GM19468 (cell line): ENCODE measurements around the gene AP2B1.

Experiments used
- ATAC-seq: cut with Tn5 transposase; IDR thresholded peaks from one replicate; pipeline ENCODE4 v1.9.1; 2021; ENCODE audit warnings: mild to moderate bottlenecking, moderate library complexity, moderate number of reproducible peaks; ENCODE audit not compliant: unreplicated experiment; ENCODE audit errors: extremely low read depth

The AP2B1 gene

DNA sequence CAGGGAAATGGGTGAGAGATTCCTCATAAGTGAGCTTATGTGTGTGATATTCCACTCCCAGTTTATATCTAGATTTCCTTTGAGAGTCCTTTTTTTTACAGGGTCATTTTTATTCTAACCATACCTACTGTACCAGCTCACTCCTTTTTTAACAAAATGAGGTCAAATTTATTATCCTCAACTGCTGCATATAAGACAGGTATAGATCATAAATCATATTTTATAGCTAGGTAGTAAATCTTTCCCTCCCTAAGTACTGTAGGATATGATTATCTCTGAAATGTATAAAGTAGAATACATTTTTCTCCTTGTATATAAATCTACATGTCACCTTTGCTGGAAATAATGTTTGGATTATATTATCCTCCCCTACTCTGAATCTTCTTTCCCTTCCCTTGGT is 31.5 kb downstream of the AP2B1 start:
- no peak for ATAC-seq

GRCh38 chr17:35621768-35622167 is 34.6 kb downstream of the AP2B1 start:
- ATAC-seq, result no peak

- no peak for ATAC-seq
These were observed 40.3 kb downstream of the AP2B1 start for GRCh38 chr17:35627417-35627816.

DNA sequence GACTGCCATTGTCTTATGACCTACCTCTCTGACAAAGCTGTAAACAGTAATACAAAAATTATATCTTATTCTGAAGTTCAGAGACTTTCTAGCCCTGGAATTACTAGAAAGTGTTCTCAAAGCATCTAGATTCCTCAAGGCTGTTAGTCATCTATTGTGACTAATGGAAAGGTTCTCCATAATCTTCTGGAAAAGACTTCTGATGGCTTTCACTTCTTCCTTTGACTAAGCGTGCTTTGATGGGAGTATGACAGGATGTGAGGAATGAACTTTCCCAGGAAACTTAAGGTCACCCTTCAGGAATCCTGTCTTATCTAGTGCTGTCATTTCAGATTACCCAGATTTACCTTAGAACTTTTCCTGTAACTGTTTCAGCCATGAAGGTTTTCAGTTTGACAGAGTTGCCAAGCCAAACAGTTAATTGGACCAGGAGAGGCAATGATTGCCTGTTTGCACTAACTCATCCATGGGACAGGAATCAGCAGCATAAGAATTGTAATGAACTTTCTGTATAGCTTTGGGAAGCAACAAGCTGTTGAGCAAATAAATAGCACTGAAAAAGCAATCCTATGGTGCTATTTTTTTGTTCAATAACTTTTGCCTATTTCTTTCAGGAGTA is 43.5 kb downstream of the AP2B1 start:
- no peak for ATAC-seq

- no peak for ATAC-seq
These were observed 53.9 kb downstream of the AP2B1 start for GRCh38 chr17:35641032-35641431.

DNA sequence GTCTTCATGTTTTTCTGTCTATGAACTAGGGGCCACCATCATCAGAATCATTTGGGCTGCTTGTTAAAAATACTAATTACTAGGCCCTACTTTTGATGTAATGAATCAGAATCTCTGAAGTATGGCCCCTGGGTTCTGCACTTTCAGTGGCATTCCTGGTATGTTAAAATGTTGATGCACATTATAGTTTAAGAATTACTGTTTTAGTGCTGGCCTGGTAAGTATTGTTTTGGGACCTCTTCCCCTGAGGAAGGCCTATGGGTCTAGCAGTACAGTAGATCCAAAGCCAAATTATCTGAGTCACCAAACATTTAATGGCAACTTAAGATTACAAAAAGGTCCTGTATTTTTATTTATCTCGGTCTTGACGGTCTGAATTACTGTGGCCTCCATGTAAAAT is 58.8 kb downstream of the AP2B1 start:
- no peak for ATAC-seq

DNA sequence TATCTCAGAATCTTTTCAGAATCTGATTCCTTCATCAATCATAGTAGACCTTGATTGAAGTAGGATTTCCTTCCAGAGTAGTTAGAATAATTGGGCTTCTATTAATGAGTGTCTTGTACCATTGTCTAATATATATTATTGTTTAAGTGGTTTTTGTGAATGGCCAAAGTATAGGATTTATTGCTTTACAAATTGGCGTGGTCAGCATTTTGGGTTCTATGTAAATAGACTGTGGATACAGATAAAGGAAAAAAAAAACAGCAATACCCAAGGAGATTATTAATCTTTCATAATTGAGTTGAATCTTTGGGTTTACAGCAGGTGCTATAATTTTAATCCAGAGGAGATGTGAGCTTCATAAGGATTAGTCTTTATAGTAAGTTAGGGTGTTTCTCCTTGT is 64.3 kb downstream of the AP2B1 start:
- no peak for ATAC-seq

GRCh38 chr17:35653619-35654361 is 66.7 kb downstream of the AP2B1 start:
- ATAC-seq, result no peak

DNA sequence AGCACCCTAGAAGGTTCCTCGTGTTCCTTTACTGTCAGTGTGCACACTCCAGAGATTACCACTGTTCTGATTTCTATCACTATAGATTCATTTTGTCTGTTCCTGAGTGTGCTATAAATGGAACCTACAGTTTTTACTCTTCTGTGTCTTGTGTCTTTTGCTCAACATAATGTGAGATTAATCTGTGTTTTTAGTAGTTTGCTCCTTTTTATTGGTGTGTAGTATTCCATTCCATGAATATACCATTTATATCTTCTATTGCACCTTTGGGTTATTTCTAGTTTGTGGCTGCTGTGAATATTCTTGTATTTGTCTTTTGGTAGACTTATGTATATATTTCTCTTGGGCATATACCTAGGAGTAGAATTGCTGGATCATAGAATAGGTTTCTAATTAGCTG is 68.2 kb downstream of the AP2B1 start:
- no peak for ATAC-seq

- no peak for ATAC-seq
These were observed 73.8 kb downstream of the AP2B1 start for GRCh38 chr17:35660902-35661301.

GRCh38 chr17:35664685-35665084 is 77.6 kb downstream of the AP2B1 start:
- no peak for ATAC-seq

- no peak for ATAC-seq
These were observed 78.5 kb downstream of the AP2B1 start for GRCh38 chr17:35665662-35666061.

- ATAC-seq, result no peak
These were observed 78.9 kb downstream of the AP2B1 start for GRCh38 chr17:35666070-35666469.

DNA sequence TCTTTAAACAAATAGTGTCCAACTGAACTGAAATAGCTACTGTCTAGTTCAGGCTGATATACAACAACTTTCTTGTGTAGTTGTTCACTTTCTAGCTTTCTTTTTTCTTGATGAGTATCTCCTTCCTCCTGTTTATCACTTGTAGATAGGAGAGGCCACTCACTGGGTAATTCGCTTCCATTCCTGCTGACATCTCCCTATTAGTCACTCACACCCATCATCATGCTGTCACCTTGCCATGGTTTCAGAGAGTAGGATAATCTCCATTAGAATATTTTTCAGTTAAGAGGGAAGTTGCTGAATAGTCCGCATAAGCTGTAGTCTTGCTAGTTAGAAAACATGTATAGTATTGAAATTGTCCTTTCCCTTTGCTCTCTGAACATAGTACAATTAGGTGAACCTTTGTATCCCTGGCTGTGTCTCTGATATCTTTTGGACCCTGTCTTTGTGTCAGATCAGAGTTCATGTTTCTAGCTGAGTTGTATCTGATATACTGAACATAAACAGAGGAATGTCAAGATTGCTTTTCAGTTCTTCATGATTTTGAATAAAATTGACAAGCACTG is 79.9 kb downstream of the AP2B1 start:
- no peak for ATAC-seq

DNA sequence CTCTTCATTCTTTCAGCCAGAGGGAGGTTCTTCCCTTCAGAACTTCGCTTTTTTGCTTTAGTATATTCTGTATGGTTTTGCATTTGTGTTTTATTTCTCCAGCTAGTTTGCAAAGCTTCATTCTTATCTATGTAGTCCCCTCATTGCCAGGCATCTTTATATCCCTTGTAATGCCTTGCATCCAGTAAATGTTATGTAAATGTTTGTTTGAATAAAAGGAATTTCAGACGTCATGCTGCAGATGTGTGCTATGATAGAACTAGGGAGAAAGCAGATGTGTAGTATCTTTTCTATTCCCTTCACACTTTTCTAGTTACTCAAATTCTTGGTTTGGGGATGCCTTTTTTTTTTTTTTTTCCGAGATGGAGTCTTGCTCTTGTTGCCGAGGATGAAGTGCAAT is 81.7 kb downstream of the AP2B1 start:
- no peak for ATAC-seq

DNA sequence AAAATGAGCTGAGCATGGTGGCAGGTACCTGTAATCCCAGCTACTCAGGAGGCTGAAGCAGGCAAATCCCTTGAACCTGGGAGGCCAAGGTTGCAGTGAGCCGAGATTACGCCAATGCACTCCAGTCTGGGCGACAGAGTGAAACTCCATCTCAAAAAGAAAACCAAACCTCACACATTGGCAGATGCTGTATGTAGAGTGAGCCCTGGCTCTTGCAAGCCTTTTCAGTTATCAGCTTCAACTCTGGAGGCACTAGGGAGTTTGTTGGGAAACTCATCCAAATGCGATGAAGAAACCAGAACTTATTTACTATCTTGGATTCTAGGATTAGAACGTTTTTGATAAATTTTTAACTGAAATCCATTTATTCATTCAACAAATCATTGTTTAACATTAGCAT is 87.4 kb downstream of the AP2B1 start:
- no peak for ATAC-seq

DNA sequence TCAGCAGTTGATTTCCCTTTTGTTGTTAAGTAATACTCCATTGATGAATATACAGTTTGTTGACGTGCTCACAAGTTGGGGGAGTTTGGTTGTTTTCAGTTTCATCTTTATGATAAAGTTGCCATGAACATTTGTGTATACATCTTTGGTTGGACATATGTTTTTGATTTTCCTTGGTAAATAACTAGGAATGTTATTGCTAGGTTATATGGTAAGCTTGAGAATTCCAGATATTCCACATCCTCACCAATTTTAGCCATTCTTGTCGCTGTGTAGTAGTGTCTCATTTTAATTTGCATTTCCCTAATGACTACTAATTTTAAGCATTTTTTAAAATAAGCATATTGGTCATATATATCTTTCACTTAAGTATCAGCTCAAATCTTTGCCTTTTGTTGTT is 89.3 kb downstream of the AP2B1 start:
- no peak for ATAC-seq

DNA sequence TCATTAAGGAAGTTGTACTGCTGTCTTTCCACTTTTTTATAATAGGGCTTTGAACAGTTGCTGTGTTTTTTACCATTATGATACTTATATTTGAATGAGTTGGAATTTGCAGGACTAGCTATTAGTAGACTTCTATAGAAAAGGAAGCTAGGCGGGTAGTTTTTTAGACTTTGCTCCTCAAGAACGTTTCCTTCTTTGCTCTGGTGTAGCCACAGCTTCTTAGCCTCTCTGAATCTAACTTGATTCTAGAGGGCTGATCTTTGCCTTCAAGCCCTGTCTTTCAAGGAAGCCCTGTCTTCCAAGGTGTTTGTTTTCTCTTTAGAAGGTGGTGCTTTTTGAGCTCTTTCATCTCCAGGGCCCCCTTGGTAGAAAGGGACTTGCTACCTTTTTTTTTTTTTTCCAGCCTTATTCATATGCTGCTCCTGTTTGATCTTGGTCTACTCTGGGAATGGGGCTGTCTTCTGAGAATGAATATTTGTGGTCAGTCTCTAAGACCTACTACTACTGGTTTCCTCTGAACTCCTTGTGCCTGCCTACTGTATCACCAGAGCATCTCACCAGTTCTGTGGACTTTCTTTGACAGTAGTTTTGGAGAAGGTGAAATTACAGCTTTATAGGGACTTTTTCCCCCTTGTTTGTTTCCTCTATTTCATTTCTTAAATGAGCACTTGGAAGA is 92.0 kb downstream of the AP2B1 start:
- ATAC-seq, result no peak

GRCh38 chr17:35683591-35683990 is 96.5 kb downstream of the AP2B1 start:
- ATAC-seq, result no peak

GRCh38 chr17:35684055-35684802 is 97.1 kb downstream of the AP2B1 start:
- no peak for ATAC-seq
